Testis (tissue), 2 donors: ENCODE results near the gene PTPRD.

Source experiments
- POLR2A ChIP-seq: fragments of 450-650 bp; IDR thresholded peaks from one replicate; pipeline ENCODE4 v1.6.1; 2017; ENCODE audit warnings: antibody characterized with exemption, mild to moderate bottlenecking, moderate library complexity
- TF ChIP-seq, protein P1 (sequence below), 3 experiments: fragments of 450-650 bp in 2 of 3; fragments of 200-600 bp in 1 of 3; sonication (generic) in 1 of 3; IDR thresholded peaks; one replicate each; pipeline ENCODE4 v1.5.1; 2016 to 2019; ENCODE audit warnings: antibody characterized with exemption in 3 of 3, mild to moderate bottlenecking in 2 of 3, moderate library complexity in 1 of 3

DNA sequence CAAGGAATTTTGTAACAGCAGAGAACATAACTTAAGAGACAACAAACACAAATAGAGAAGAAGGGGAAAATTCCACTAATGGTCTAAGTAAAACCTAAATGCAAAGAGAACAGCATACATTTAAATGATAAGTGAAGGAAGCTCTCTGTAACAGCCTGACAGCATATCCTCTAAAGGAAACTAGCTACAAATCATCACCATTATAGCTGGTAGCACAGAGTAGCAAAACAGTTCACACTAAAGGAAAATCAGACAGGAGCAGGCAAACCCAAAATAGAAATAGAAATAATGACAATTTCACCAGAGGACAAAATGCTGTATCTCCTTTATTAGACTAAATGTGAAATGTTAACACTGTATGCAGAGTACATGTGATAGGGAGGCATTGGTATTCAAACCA is 532.8 kb downstream of the PTPRD start:
- no peak for TF ChIP-seq POLR2A
- TF ChIP-seq, protein P1, sequence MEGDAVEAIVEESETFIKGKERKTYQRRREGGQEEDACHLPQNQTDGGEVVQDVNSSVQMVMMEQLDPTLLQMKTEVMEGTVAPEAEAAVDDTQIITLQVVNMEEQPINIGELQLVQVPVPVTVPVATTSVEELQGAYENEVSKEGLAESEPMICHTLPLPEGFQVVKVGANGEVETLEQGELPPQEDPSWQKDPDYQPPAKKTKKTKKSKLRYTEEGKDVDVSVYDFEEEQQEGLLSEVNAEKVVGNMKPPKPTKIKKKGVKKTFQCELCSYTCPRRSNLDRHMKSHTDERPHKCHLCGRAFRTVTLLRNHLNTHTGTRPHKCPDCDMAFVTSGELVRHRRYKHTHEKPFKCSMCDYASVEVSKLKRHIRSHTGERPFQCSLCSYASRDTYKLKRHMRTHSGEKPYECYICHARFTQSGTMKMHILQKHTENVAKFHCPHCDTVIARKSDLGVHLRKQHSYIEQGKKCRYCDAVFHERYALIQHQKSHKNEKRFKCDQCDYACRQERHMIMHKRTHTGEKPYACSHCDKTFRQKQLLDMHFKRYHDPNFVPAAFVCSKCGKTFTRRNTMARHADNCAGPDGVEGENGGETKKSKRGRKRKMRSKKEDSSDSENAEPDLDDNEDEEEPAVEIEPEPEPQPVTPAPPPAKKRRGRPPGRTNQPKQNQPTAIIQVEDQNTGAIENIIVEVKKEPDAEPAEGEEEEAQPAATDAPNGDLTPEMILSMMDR (IDR thresholded peaks at IDR 0.05): no peak
